Measurements from ENCODE around the gene STOX2. TPM values are rescaled to one million over a fixed set of nuclear protein-coding genes. Genes with fewer than 3 reads are reported as not detected.

STOX2 gene
- total and polyA plus RNA-seq, 8 donors: 0.29 to 55.8 (median 3.9) TPM

DNA sequence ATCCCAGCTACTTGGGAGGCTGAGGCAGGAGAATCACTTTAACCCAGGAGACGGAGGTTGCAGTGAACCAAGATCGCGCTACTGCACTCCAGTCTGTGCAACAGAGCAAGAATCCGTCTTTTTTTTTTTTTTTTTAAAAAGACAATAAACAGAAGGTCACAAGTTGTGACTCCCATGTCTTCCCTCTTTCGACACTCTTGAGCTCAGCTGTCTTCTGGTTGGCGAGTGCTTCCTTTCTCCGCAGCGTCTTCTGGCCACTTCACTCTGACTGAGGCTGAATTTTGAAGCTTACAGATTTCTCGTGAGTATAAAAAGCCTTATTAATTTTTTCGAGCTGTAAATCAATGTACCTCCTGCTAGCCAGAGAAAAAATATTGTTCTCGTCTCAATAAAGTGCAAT is 124.9 kb downstream of the STOX2 start:
- Histone ChIP-seq H3K9me3 (no peaks in the 10 kb centered on the region), H3K27ac (no peak overlapping the region), H3K4me3 (no peak overlapping the region), H3K36me3 (no peaks in the 10 kb centered on the region), H3K4me1 (peaks cover 0 to 7% (median 3%) of the 10 kb centered on the region in 4 donors), H3K27me3 (no peaks in the 10 kb centered on the region)
- no peak for DNase-seq
- intact Hi-C loops (cut with DNase I; ENCODE audit: low total_unique reads): no loop called here
- TF ChIP-seq POLR2A (IDR thresholded peaks at IDR 0.05): no peak
- TF ChIP-seq EP300 (IDR thresholded peaks at IDR 0.05): no peak
- TF ChIP-seq, protein P1, sequence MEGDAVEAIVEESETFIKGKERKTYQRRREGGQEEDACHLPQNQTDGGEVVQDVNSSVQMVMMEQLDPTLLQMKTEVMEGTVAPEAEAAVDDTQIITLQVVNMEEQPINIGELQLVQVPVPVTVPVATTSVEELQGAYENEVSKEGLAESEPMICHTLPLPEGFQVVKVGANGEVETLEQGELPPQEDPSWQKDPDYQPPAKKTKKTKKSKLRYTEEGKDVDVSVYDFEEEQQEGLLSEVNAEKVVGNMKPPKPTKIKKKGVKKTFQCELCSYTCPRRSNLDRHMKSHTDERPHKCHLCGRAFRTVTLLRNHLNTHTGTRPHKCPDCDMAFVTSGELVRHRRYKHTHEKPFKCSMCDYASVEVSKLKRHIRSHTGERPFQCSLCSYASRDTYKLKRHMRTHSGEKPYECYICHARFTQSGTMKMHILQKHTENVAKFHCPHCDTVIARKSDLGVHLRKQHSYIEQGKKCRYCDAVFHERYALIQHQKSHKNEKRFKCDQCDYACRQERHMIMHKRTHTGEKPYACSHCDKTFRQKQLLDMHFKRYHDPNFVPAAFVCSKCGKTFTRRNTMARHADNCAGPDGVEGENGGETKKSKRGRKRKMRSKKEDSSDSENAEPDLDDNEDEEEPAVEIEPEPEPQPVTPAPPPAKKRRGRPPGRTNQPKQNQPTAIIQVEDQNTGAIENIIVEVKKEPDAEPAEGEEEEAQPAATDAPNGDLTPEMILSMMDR (IDR thresholded peaks at IDR 0.05): no peak
- no peak for TF ChIP-seq POLR2AphosphoS5 (IDR thresholded peaks at IDR 0.05)
- 84 to 96% (median 93%) methylated on average over 11 of the region's 11 CpGs for WGBS, 5 donors

DNA sequence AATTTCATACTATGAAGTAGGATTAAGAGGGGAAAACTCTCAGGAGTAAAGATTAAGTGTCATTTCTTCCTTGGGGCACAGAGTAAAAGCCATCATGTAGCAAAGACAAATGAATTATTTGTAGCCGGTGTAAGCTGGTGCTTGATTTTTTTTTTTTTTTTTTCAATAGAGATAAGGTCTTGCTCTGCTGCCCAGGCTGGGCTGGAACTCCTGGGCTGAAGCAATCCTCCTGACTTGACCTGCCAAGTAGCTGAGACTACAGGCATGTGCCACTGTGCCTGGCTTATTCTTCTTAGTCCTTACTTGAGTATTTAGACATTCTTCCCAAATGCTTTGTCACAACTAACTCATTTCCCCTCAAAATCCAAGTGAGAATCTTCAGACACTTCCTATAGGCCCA is 125.7 kb downstream of the STOX2 start:
- intact Hi-C loops (cut with DNase I; ENCODE audit: low total_unique reads): no loop called here
- Histone ChIP-seq H3K4me3 (no peak overlapping the region), H3K36me3 (no peaks in the 10 kb centered on the region), H3K27ac (no peak overlapping the region), H3K27me3 (no peaks in the 10 kb centered on the region), H3K9me3 (no peaks in the 10 kb centered on the region), H3K4me1 (peaks cover 0 to 7% (median 3%) of the 10 kb centered on the region in 4 donors)
- DNase-seq: no peak
- WGBS, 5 donors: 39 to 58% (median 50%) methylated on average over 1 of the region's 1 CpG
- TF ChIP-seq, protein P1 (IDR thresholded peaks at IDR 0.05): no peak
- TF ChIP-seq POLR2A (IDR thresholded peaks at IDR 0.05) (no peak), POLR2AphosphoS5 (IDR thresholded peaks at IDR 0.05) (no peak)

DNA sequence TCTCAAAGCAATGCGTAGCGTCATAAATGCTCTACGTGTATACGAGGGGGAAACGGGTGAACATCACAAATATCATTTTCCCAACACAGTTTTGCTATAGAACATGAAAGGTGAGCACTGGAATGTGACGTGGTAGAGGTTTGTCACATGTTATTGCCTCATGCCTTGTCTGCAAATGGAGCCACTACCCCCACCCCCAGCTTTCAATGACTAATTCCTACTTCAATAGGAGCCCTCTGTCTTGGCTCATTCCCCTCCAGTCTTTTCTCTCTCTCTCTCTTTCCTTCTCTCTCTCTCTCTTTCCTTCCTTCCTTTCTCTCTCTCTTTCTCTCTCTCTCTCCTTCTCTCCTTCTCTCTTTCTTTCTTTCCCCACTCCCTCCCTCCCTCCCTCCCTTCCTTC is 127.0 kb downstream of the STOX2 start:
- Histone ChIP-seq H3K36me3 (no peaks in the 10 kb centered on the region), H3K9me3 (no peaks in the 10 kb centered on the region), H3K4me1 (peaks cover 0 to 7% (median 3%) of the 10 kb centered on the region in 4 donors), H3K27ac (no peak overlapping the region), H3K27me3 (no peaks in the 10 kb centered on the region), H3K4me3 (no peak overlapping the region)
- WGBS, 5 donors: 86 to 95% (median 93%) methylated on average over 6 of the region's 6 CpGs
- intact Hi-C loops (cut with DNase I; ENCODE audit: low total_unique reads): no loop called here
- no peak for DNase-seq
- no peak for TF ChIP-seq EP300 (IDR thresholded peaks at IDR 0.05)
- TF ChIP-seq POLR2A (IDR thresholded peaks at IDR 0.05): no peak
- TF ChIP-seq, protein P1 (IDR thresholded peaks at IDR 0.05): no peak
- no peak for TF ChIP-seq POLR2AphosphoS5 (IDR thresholded peaks at IDR 0.05)

DNA sequence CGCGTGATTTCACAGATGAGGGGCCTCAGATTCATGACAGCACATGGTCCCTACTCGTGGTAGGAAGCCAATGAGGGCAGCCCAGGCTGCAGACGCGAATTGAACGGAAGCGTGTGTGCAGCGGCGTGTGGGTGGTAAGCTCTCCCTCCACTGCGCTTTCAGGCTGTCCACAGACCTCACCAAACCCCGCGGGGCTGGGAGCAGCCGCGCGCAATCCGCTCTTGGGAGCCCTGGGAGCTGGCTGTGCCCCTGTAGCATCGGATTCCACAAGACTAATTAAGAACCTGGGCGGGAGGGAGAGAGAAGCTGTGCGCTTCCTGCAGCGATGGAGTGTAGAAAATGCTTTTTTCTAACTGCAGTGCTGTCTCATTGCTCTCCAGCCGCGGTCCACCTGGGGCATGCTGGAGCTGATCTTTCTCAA is 134.9 kb downstream of the STOX2 start:
- intact Hi-C loops (cut with DNase I; ENCODE audit: low total_unique reads): no loop called here
- peak in 1 of 2 donors; percentile 69 for DNase-seq
- Histone ChIP-seq H3K36me3 (no peaks in the 10 kb centered on the region), H3K4me1 (peaks cover 0 to 8% (median 2%) of the 10 kb centered on the region in 4 donors), H3K27me3 (peaks cover 0 to 12% (median 0%) of the 10 kb centered on the region in 3 donors), H3K9me3 (peaks cover 0 to 3% (median 1%) of the 10 kb centered on the region in 4 donors), H3K27ac (no peak overlapping the region), H3K4me3 (peak overlapping the region in 2 of 4 donors; percentile 19 to 35)
- WGBS, 5 donors: 14 to 27% (median 23%) methylated on average over 21 to 22 of the region's 22 CpGs
- TF ChIP-seq EP300 (IDR thresholded peaks at IDR 0.05) (no peak), POLR2AphosphoS5 (IDR thresholded peaks at IDR 0.05) (no peak), POLR2A (IDR thresholded peaks at IDR 0.05) (no peak)
- TF ChIP-seq, protein P1 (IDR thresholded peaks at IDR 0.05): no peak
